GM13977 (cell line): ENCODE measurements around the gene NGB.
"Not testable (repeated sequence)": the region's sequence is repeated elsewhere in the genome, so short reads cannot be mapped to it uniquely, and the experiment has no call there.

Experiments used
- DNase-seq: peaks from one replicate; pipeline ENCODE4 v3.0.0; 2012; ENCODE audit warnings: low spot score
- in situ Hi-C: fragments of 300-500 bp; cut with MboI; formaldehyde crosslinking; loops from one replicate; pipeline ENCODE4 v1.12.0; 2022; ENCODE audit warnings: low sequenced_read_pairs, low pct_unique_long_range_greater_than_20kb, mixed read lengths, inconsistent platforms; ENCODE audit not compliant: unreplicated experiment
- TF ChIP-seq, protein P1 (sequence below): IDR thresholded peaks from 2 replicates; pipeline ENCODE4 v1.5.1; 2012; ENCODE audit warnings: mild to moderate bottlenecking, control low read depth; ENCODE audit not compliant: insufficient read depth; ENCODE audit errors: extremely low read depth, missing control alignments

NGB gene

GRCh38 chr14:77284066-77284465, 13.1 kb upstream of the NGB start:
- no peak for DNase-seq
- TF ChIP-seq, protein P1, sequence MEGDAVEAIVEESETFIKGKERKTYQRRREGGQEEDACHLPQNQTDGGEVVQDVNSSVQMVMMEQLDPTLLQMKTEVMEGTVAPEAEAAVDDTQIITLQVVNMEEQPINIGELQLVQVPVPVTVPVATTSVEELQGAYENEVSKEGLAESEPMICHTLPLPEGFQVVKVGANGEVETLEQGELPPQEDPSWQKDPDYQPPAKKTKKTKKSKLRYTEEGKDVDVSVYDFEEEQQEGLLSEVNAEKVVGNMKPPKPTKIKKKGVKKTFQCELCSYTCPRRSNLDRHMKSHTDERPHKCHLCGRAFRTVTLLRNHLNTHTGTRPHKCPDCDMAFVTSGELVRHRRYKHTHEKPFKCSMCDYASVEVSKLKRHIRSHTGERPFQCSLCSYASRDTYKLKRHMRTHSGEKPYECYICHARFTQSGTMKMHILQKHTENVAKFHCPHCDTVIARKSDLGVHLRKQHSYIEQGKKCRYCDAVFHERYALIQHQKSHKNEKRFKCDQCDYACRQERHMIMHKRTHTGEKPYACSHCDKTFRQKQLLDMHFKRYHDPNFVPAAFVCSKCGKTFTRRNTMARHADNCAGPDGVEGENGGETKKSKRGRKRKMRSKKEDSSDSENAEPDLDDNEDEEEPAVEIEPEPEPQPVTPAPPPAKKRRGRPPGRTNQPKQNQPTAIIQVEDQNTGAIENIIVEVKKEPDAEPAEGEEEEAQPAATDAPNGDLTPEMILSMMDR: no peak
- in situ Hi-C loops: no loop called here

DNA sequence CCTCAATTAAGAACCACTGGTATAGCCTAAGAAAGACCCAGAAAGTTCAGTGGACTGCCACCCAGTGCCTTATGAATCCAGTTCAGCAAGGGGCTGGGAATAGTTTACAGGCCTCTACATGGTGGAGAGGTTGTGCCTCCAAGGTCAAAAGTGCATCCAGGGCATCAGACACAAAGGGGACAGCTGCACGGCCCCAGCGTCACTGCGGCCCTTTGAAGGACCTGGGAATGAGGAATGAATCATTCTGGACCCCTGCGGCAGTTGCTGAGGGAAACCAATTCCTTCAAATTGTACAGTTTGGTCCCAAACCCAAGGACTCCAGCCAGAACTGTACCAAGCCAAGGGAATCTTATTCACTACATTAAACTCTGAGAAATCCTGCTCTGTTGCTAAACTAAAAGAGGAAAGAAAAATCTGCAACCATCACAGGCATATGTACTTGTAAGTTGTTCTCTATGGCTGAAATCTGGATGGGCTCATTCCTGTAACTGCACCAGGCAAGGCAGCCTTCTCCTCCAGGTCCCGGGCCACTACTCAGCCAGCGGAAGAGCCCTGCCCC, 10.9 kb upstream of the NGB start:
- TF ChIP-seq, protein P1: no peak
- no peak for DNase-seq
- in situ Hi-C loops: no loop called here

- in situ Hi-C loops, DNase-seq: not testable (repeated sequence)
Observed at GRCh38 chr14:77280921-77281320, 9.9 kb upstream of the NGB start.

DNA sequence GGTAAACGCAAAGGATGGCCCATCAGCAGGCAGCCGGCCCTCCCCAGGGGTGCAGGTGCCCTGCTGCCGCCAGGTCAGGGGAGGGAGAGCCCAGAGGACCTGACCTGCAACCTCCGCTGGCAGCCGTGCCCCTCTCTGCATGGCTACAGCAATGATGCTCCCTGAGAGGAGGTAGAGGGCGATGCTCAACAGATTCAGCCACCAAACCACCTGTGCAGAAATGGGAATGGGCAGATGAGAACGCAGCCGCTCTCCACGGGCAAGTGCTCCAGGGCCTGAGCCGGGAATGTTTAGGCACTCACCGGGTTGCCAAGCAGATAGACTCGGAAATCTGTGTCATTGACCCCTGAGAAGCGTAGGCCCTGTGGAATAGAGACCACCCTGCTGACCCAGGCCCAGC, 8.7 kb upstream of the NGB start:
- no peak for DNase-seq
- TF ChIP-seq, protein P1: no peak
- in situ Hi-C loops: no loop called here

DNA sequence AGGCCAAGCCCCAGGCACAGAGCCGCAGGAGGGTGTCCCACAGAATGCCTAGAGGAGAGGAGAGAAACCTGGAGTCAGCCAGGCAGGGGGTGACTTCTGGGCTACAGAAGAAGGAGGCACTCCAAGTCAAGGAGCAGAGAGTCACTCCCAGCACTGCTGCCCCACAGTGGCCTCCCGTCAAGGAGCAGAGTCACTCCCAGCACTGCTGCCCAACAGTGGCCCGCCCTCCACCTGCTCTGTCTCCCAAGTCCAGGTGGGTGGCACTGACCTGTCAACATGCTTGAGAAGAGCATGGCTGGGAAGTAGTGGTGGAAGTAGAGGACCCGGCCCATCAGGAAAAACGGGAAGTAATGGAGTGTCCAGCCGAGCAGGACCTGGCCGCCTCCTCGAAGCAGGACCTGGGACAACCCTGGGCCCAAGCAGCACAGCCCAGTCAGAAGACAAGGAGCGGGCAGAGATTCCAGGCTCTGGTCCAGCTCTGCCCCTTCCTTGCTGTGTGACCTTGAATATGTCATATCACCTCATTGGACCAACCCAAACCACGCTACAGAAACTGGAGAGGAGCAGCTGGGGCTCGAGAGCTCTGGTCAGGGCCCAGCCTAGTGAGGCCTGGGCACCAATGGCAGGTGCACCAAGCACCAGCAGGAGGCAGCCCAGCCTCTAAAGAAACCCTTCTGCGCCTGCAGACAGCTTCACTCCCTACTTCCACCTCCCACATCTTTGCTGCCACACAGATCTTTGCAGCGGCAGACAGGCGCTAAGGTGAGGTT, 7.6 kb upstream of the NGB start:
- in situ Hi-C loops: no loop called here
- TF ChIP-seq, protein P1: no peak
- no peak for DNase-seq

- TF ChIP-seq, protein P1: no peak
- no peak for DNase-seq
- in situ Hi-C loops: no loop called here
Observed at GRCh38 chr14:77276959-77277358, 6.0 kb upstream of the NGB start.

GRCh38 chr14:77276295-77276935, 5.4 kb upstream of the NGB start:
- in situ Hi-C loops: no loop called here
- TF ChIP-seq, protein P1: no peak
- no peak for DNase-seq
